Gastroesophageal sphincter (tissue), 3 donors: Measurements from ENCODE around the gene SAMD9.

Experiments used
- CTCF ChIP-seq, 4 experiments: fragments of 200-600 bp in 2 of 4; fragments of 450-650 bp in 2 of 4; sonication (generic) in 1 of 4; IDR thresholded peaks; one replicate each; pipeline ENCODE4 v1.5.1; 2017 to 2019; ENCODE audit warnings: antibody characterized with exemption in 4 of 4, mild to moderate bottlenecking in 2 of 4, moderate library complexity in 2 of 4
- EP300 ChIP-seq: sonication (generic); formaldehyde crosslinking; IDR thresholded peaks from one replicate; pipeline ENCODE4 v1.6.1; 2017; ENCODE audit warnings: antibody characterized with exemption, mild to moderate bottlenecking
- POLR2A ChIP-seq, 2 donors: fragments of 450-650 bp; IDR thresholded peaks; one replicate each; pipeline ENCODE4 v1.6.1; 2017; ENCODE audit warnings: antibody characterized with exemption in 2 of 2, mild to moderate bottlenecking in 2 of 2, moderate library complexity in 1 of 2
- POLR2AphosphoS5 ChIP-seq: sonication (generic); formaldehyde crosslinking; IDR thresholded peaks from one replicate; pipeline ENCODE4 v1.6.1; 2017; ENCODE audit warnings: antibody characterized with exemption

- TF ChIP-seq CTCF (IDR thresholded peaks at IDR 0.05), result no peak
- no peak for TF ChIP-seq EP300
- no peak for TF ChIP-seq POLR2AphosphoS5
- TF ChIP-seq POLR2A (IDR thresholded peaks at IDR 0.05), result no peak
These were observed 14.4 kb upstream of the SAMD9 start for GRCh38 chr7:93132216-93132615.
